ENCODE measurements around the gene PITPNC1.

GRCh38 chr17:67623767-67624166 lies 246.7 kb downstream of the PITPNC1 start:
- TF ChIP-seq CTCF (IDR thresholded peaks at IDR 0.05), result no peak
- TF ChIP-seq POLR2AphosphoS5 (IDR thresholded peaks at IDR 0.05), result no peak
- TF ChIP-seq EP300 (IDR thresholded peaks at IDR 0.05), result no peak
- TF ChIP-seq POLR2A (IDR thresholded peaks at IDR 0.05), result no peak

Data from upper lobe of left lung (tissue), 4 donors.